Suppressor macrophage treated with lipopolysaccharide for 1 hour (primary cell): ENCODE data around the gene ZBTB7A.

Experiments
- DNase-seq, 3 donors: peaks; one replicate each; pipeline ENCODE4 v3.0.0-alpha.2; 2020 to 2022

The ZBTB7A gene

GRCh38 chr19:4067396-4068046 is 822 bp upstream of the ZBTB7A start:
- peak in 2 of 3 donors; percentile 28 to 54 for DNase-seq

- DNase-seq = no peak
Measured at GRCh38 chr19:4066176-4066606, 508 bp downstream of the ZBTB7A start.

GRCh38 chr19:4065430-4066175 is 1.1 kb downstream of the ZBTB7A start:
- DNase-seq = peak; percentile 98 to 99 (median 98)

- peak; percentile 45 to 73 (median 50) for DNase-seq
Measured at GRCh38 chr19:4064496-4065260, 2.0 kb downstream of the ZBTB7A start.

- no peak for DNase-seq
Measured at GRCh38 chr19:4064149-4064495, 2.6 kb downstream of the ZBTB7A start.

GRCh38 chr19:4063369-4064148 is 3.1 kb downstream of the ZBTB7A start:
- no peak for DNase-seq

GRCh38 chr19:4062419-4063368 is 4.0 kb downstream of the ZBTB7A start:
- DNase-seq = no peak

GRCh38 chr19:4061683-4062418 is 4.8 kb downstream of the ZBTB7A start:
- peak in 2 of 3 donors; percentile 13 to 29 for DNase-seq

GRCh38 chr19:4061178-4061682 is 5.5 kb downstream of the ZBTB7A start:
- peak in 2 of 3 donors; percentile 21 to 52 for DNase-seq

- no peak for DNase-seq
Measured at GRCh38 chr19:4060621-4061177, 6.0 kb downstream of the ZBTB7A start.

GRCh38 chr19:4059891-4060620 is 6.6 kb downstream of the ZBTB7A start:
- peak; percentile 80 to 90 (median 81) for DNase-seq

- peak in 1 of 3 donors; percentile 61 for DNase-seq
Measured at GRCh38 chr19:4059453-4059871, 7.2 kb downstream of the ZBTB7A start.

- DNase-seq = peak in 1 of 3 donors; percentile 27
Measured at GRCh38 chr19:4058693-4059452, 7.8 kb downstream of the ZBTB7A start.

- DNase-seq = peak; percentile 93 to 96 (median 96)
Measured at GRCh38 chr19:4057931-4058692, 8.6 kb downstream of the ZBTB7A start.

- DNase-seq = no peak
Measured at GRCh38 chr19:4055209-4055552, 11.5 kb downstream of the ZBTB7A start.

GRCh38 chr19:4054441-4055208 is 12.1 kb downstream of the ZBTB7A start:
- no peak for DNase-seq
